ENCODE results near the gene C2orf15. TPM values are rescaled to one million over a fixed set of nuclear protein-coding genes. Genes with fewer than 3 reads are reported as not detected.

Gene C2orf15
- polyA plus RNA-seq, 3 donors from 2014 or later = 0.80 to 3.4 (median 2.4) TPM

GRCh38 chr2:99150706-99151105 lies 9.2 kb downstream of the C2orf15 start:
- H3K27me3 Mint-ChIP-seq (ENCODE audit: low read depth in 3 of 3) = peaks cover 4 to 17% (median 7%) of the 10 kb centered on the region in 3 donors
- peaks cover 0 to 4% (median 3%) of the 10 kb centered on the region in 3 donors for H3K36me3 Mint-ChIP-seq
- H3K27ac Mint-ChIP-seq = no peak overlapping the region
- H3K4me1 Mint-ChIP-seq = peaks cover 0 to 19% of the 10 kb centered on the region in 2 donors
- no peak overlapping the region for H3K4me3 Mint-ChIP-seq
- H3K9me3 Mint-ChIP-seq = no peaks in the 10 kb centered on the region
- no peak for DNase-seq

GRCh38 chr2:99152199-99152895 lies 10.8 kb downstream of the C2orf15 start:
- no peaks in the 10 kb centered on the region for H3K9me3 Mint-ChIP-seq
- no peak overlapping the region for H3K27ac Mint-ChIP-seq
- H3K4me3 Mint-ChIP-seq = no peak overlapping the region
- peaks cover 0 to 33% of the 10 kb centered on the region in 2 donors for H3K4me1 Mint-ChIP-seq
- no peak for DNase-seq
- H3K27me3 Mint-ChIP-seq (ENCODE audit: low read depth in 3 of 3) = peaks cover 4 to 17% (median 7%) of the 10 kb centered on the region in 3 donors
- H3K36me3 Mint-ChIP-seq = peaks cover 3 to 7% (median 4%) of the 10 kb centered on the region in 3 donors

GRCh38 chr2:99153921-99154604 lies 12.6 kb downstream of the C2orf15 start:
- no peak for DNase-seq
- no peak overlapping the region for H3K4me3 Mint-ChIP-seq

GRCh38 chr2:99154643-99155536 lies 13.4 kb downstream of the C2orf15 start, which contains the start of the genes LIPT1 and TSGA10:
LIPT1 (plus strand) TSS chr2:99154967; CDS start chr2:99161958, 6,991 bp downstream.
TSGA10 (minus strand) TSS chr2:99154942; CDS start chr2:99109439, 45,503 bp downstream.
- Mint-ChIP-seq H3K27ac (peak within 1 kb of the TSS in 1 of 6 donors; percentile 97), H3K36me3 (peaks cover 11 to 21% (median 12%) of the 10 kb centered on the region in 3 donors), H3K9me3 (no peaks in the 10 kb centered on the region), H3K27me3 (ENCODE audit: low read depth in 3 of 3) (peaks cover 4 to 17% (median 7%) of the 10 kb centered on the region in 3 donors), H3K4me3 (no peak within 1 kb of the TSS), H3K4me1 (peaks cover 11 to 40% of the 10 kb centered on the region in 2 donors)
- peak; percentile 91 to 92 (median 91) for DNase-seq

More at GRCh38 chr2:99153921-99154604, 12.6 kb downstream of the C2orf15 start:
- Mint-ChIP-seq H3K27me3 (ENCODE audit: low read depth in 3 of 3) (peaks cover 4 to 17% (median 7%) of the 10 kb centered on the region in 3 donors), H3K36me3 (peaks cover 4 to 14% (median 7%) of the 10 kb centered on the region in 3 donors), H3K9me3 (no peaks in the 10 kb centered on the region), H3K27ac (peak overlapping the region in 1 of 6 donors; percentile 97), H3K4me1 (peaks cover 5 to 37% of the 10 kb centered on the region in 2 donors)

- H3K36me3 Mint-ChIP-seq = peaks cover 10 to 18% (median 12%) of the 10 kb centered on the region in 3 donors
- peaks cover 11 to 40% of the 10 kb centered on the region in 2 donors for H3K4me1 Mint-ChIP-seq
- peak overlapping the region in 2 of 6 donors; percentile 83 to 97 for H3K27ac Mint-ChIP-seq
- H3K4me3 Mint-ChIP-seq = peak overlapping the region in 2 of 5 donors; percentile 6 to 35
- H3K27me3 Mint-ChIP-seq (ENCODE audit: low read depth in 3 of 3) = peaks cover 4 to 17% (median 7%) of the 10 kb centered on the region in 3 donors
- no peaks in the 10 kb centered on the region for H3K9me3 Mint-ChIP-seq
- DNase-seq = no peak
These were observed 15.4 kb downstream of the C2orf15 start for GRCh38 chr2:99156891-99157290.

- peak overlapping the region in 5 of 6 donors; percentile 24 to 91 (median 65) for H3K27ac Mint-ChIP-seq
- H3K4me3 Mint-ChIP-seq = no peak overlapping the region
- H3K9me3 Mint-ChIP-seq = no peaks in the 10 kb centered on the region
- H3K27me3 Mint-ChIP-seq (ENCODE audit: low read depth in 3 of 3) = peaks cover 4 to 17% (median 7%) of the 10 kb centered on the region in 3 donors
- no peak for DNase-seq
- H3K36me3 Mint-ChIP-seq = peaks cover 10 to 19% (median 12%) of the 10 kb centered on the region in 3 donors
- H3K4me1 Mint-ChIP-seq = peaks cover 11 to 40% of the 10 kb centered on the region in 2 donors
These were observed 17.1 kb downstream of the C2orf15 start for GRCh38 chr2:99158599-99158998.

- H3K27ac Mint-ChIP-seq = peak overlapping the region; percentile 1 to 71 (median 63)
- no peaks in the 10 kb centered on the region for H3K9me3 Mint-ChIP-seq
- DNase-seq = no peak
- H3K27me3 Mint-ChIP-seq (ENCODE audit: low read depth in 3 of 3) = peaks cover 4 to 10% (median 6%) of the 10 kb centered on the region in 3 donors
- H3K4me3 Mint-ChIP-seq = no peak overlapping the region
- peaks cover 10 to 23% (median 12%) of the 10 kb centered on the region in 3 donors for H3K36me3 Mint-ChIP-seq
- peaks cover 11 to 30% of the 10 kb centered on the region in 2 donors for H3K4me1 Mint-ChIP-seq
These were observed 18.1 kb downstream of the C2orf15 start for GRCh38 chr2:99159594-99159993.

- peaks cover 0 to 20% of the 10 kb centered on the region in 2 donors for H3K4me1 Mint-ChIP-seq
- peaks cover 0 to 1% (median 0%) of the 10 kb centered on the region in 3 donors for H3K27me3 Mint-ChIP-seq (ENCODE audit: low read depth in 3 of 3)
- H3K9me3 Mint-ChIP-seq = no peaks in the 10 kb centered on the region
- H3K36me3 Mint-ChIP-seq = peaks cover 4 to 26% (median 4%) of the 10 kb centered on the region in 3 donors
- no peak for DNase-seq
- H3K27ac Mint-ChIP-seq = peak overlapping the region in 2 of 6 donors; percentile 3 to 5
- no peak overlapping the region for H3K4me3 Mint-ChIP-seq
These were observed 24.7 kb downstream of the C2orf15 start for GRCh38 chr2:99166218-99166617.

- peaks cover 0 to 1% (median 0%) of the 10 kb centered on the region in 3 donors for H3K27me3 Mint-ChIP-seq (ENCODE audit: low read depth in 3 of 3)
- H3K4me1 Mint-ChIP-seq = peaks cover 0 to 26% of the 10 kb centered on the region in 2 donors
- peak overlapping the region in 1 of 6 donors; percentile 55 for H3K27ac Mint-ChIP-seq
- peaks cover 4 to 29% (median 7%) of the 10 kb centered on the region in 3 donors for H3K36me3 Mint-ChIP-seq
- DNase-seq = no peak
- H3K9me3 Mint-ChIP-seq = no peaks in the 10 kb centered on the region
- H3K4me3 Mint-ChIP-seq = no peak overlapping the region
These were observed 28.0 kb downstream of the C2orf15 start for GRCh38 chr2:99169534-99169933.

GRCh38 chr2:99171377-99172140 lies 30.1 kb downstream of the C2orf15 start:
- Mint-ChIP-seq H3K4me3 (no peak overlapping the region), H3K27me3 (ENCODE audit: low read depth in 3 of 3) (no peaks in the 10 kb centered on the region)

GRCh38 chr2:99180755-99181623 lies 39.5 kb downstream of the C2orf15 start, which contains the start of the genes MITD1 and MRPL30:
MITD1 (minus strand) TSS chr2:99181058; CDS start chr2:99180981, 77 bp downstream.
MRPL30 (plus strand) TSS chr2:99181184; CDS start chr2:99186204, 5,020 bp downstream.
- peaks cover 54 to 75% of the 10 kb centered on the region in 2 donors for H3K4me1 Mint-ChIP-seq
- no peaks in the 10 kb centered on the region for H3K9me3 Mint-ChIP-seq
- no peaks in the 10 kb centered on the region for H3K36me3 Mint-ChIP-seq
- peak within 1 kb of the TSS; percentile 98 to 100 (median 99) for H3K4me3 Mint-ChIP-seq
- peak; percentile 89 to 90 (median 89) for DNase-seq
- H3K27ac Mint-ChIP-seq = peak within 1 kb of the TSS; percentile 96 to 99 (median 98)
- peaks cover 6 to 7% (median 7%) of the 10 kb centered on the region in 3 donors for H3K27me3 Mint-ChIP-seq (ENCODE audit: low read depth in 3 of 3)

More at GRCh38 chr2:99171377-99172140, 30.1 kb downstream of the C2orf15 start:
- Mint-ChIP-seq H3K9me3 (no peaks in the 10 kb centered on the region), H3K36me3 (peaks cover 4 to 29% (median 7%) of the 10 kb centered on the region in 3 donors), H3K27ac (no peak overlapping the region), H3K4me1 (peaks cover 10 to 36% of the 10 kb centered on the region in 2 donors)
- DNase-seq = no peak

Measured in immature natural killer cell (primary cell).